ENCODE measurements around the gene PYM1.

The PYM1 gene

GRCh38 chr12:55865327-55865726, 62.4 kb downstream of the PYM1 start:
- Histone ChIP-seq H3K36me3 (ENCODE audit: control insufficient read depth in 2 of 2, insufficient read depth in 1 of 2, low read length in 2 of 2) (no peaks in the 10 kb centered on the region), H3K9me3 (ENCODE audit: control insufficient read depth, insufficient read depth, low read depth, low read length) (no peaks in the 10 kb centered on the region), H3K27ac (ENCODE audit: extremely low read depth, low read depth, low read length) (no peak overlapping the region), H3K4me3 (ENCODE audit: low read depth, low read length) (no peak overlapping the region), H3K4me1 (ENCODE audit: control insufficient read depth, insufficient read depth, low read length) (no peaks in the 10 kb centered on the region)
- POLR2A ChIA-PET: no interaction called here
- CTCF ChIA-PET: interaction anchor here (0.6 kb wide), 1 partner anchor 1426 kb away, joined by 3 read pairs; no protein-coding TSS in a partner anchor
- TF ChIP-seq ZNF114 (tag by site-specific recombination; IDR thresholded peaks at IDR 0.05) (no peak), ZNF174 (tag by site-specific recombination; IDR thresholded peaks at IDR 0.05) (no peak), ZFP69B (tag by site-specific recombination; IDR thresholded peaks at IDR 0.05) (no peak), PRDM1 (tag by site-specific recombination; IDR thresholded peaks at IDR 0.05) (no peak), ZBTB11 (tag by site-specific recombination; conservative IDR thresholded peaks at IDR 0.05; ENCODE audit: low read depth) (no peak), ZNF626 (tag by site-specific recombination; IDR thresholded peaks at IDR 0.05) (peak; percentile 70), ZNF266 (tag by site-specific recombination; IDR thresholded peaks at IDR 0.05; ENCODE audit: low read depth) (no peak), KLF8 (tag by site-specific recombination; IDR thresholded peaks at IDR 0.05) (no peak), SETDB1 (IDR thresholded peaks at IDR 0.05; ENCODE audit: insufficient read length, low read length) (peak; percentile 97), ZNF785 (tag by site-specific recombination; IDR thresholded peaks at IDR 0.05) (no peak), TRIM28 (IDR thresholded peaks at IDR 0.05; ENCODE audit: borderline replicate concordance, low read length) (peak; percentile 98), ZNF223 (tag by site-specific recombination; IDR thresholded peaks at IDR 0.05) (no peak), ZSCAN16 (tag by site-specific recombination; IDR thresholded peaks at IDR 0.05) (no peak), ZNF184 (tag by site-specific recombination; IDR thresholded peaks at IDR 0.05) (no peak), KLF1 (tag by site-specific recombination; IDR thresholded peaks at IDR 0.05) (no peak), ZBTB20 (tag by site-specific recombination; IDR thresholded peaks at IDR 0.05) (no peak), ZNF830 (tag by site-specific recombination; IDR thresholded peaks at IDR 0.05; ENCODE audit: low read depth) (no peak), ZNF394 (tag by site-specific recombination; IDR thresholded peaks at IDR 0.05; ENCODE audit: borderline replicate concordance) (no peak), TSHZ1 (tag by site-specific recombination; IDR thresholded peaks at IDR 0.05; ENCODE audit: borderline replicate concordance) (no peak), GLI2 (tag by site-specific recombination; IDR thresholded peaks at IDR 0.05; ENCODE audit: borderline replicate concordance, low read depth) (no peak), PATZ1 (tag by site-specific recombination; IDR thresholded peaks at IDR 0.05) (no peak), ZNF677 (tag by site-specific recombination; IDR thresholded peaks at IDR 0.05) (no peak), BCL6B (tag by site-specific recombination; IDR thresholded peaks at IDR 0.05) (no peak), PRDM10 (tag by site-specific recombination; IDR thresholded peaks at IDR 0.05) (no peak), ZNF175 (tag by site-specific recombination; IDR thresholded peaks at IDR 0.05) (no peak), GFI1B (tag by site-specific recombination; IDR thresholded peaks at IDR 0.05) (no peak)
